Lung (tissue), 12 donors: ENCODE measurements around the gene ZFP62. TPM values are rescaled to one million over a fixed set of nuclear protein-coding genes. Genes with fewer than 3 reads are reported as not detected.

Experiments used
- ATAC-seq: fragments of 200-7000 bp; cut with Tn5 transposase; one replicate; pipeline ENCODE4 v1.9.1; 2020; ENCODE audit warnings: moderate number of reproducible peaks; ENCODE audit not compliant: insufficient read depth, low FRiP score
- DNase-seq, 3 donors: peaks; one replicate each; pipeline ENCODE4 v3.0.0-alpha.2; 2013 to 2017
- H3K27ac ChIP-seq, 2 donors: one replicate each; pipeline ENCODE4 v1.5.1; 2013; ENCODE audit warnings: mild to moderate bottlenecking in 2 of 2, moderate library complexity in 2 of 2, control low read depth in 1 of 2, inconsistent platforms in 1 of 2, low read depth in 1 of 2, low read length in 1 of 2
- H3K27me3 ChIP-seq, 3 donors: one replicate each; pipeline ENCODE4 v1.5.1; 2013; ENCODE audit warnings: low read length in 2 of 3; ENCODE audit not compliant: control insufficient read depth in 3 of 3, insufficient read depth in 3 of 3
- H3K36me3 ChIP-seq, 4 donors: one replicate each; pipeline ENCODE4 v1.5.1; 2013; ENCODE audit warnings: low read length in 4 of 4, mild to moderate bottlenecking in 1 of 4, moderate library complexity in 1 of 4; ENCODE audit not compliant: control insufficient read depth in 4 of 4, insufficient read depth in 4 of 4
- H3K4me1 ChIP-seq, 5 donors: one replicate each; pipeline ENCODE4 v1.5.1; 2013; ENCODE audit warnings: low read length in 5 of 5, mild to moderate bottlenecking in 2 of 5, moderate library complexity in 1 of 5; ENCODE audit not compliant: control insufficient read depth in 5 of 5, insufficient read depth in 5 of 5
- H3K4me3 ChIP-seq: one replicate; pipeline ENCODE4 v1.5.1; 2013; ENCODE audit warnings: mild to moderate bottlenecking, control low read depth, moderate library complexity
- H3K9ac ChIP-seq, 2 donors: one replicate each; pipeline ENCODE4 v1.5.1; 2013; ENCODE audit warnings: low read length in 2 of 2, control low read depth in 1 of 2; ENCODE audit not compliant: insufficient read depth in 1 of 2
- H3K9me3 ChIP-seq, 4 donors: one replicate each; pipeline ENCODE4 v1.5.1; 2013; ENCODE audit warnings: low read length in 3 of 4, mild to moderate bottlenecking in 1 of 4, moderate library complexity in 1 of 4; ENCODE audit not compliant: control insufficient read depth in 4 of 4, insufficient read depth in 3 of 4
- CTCF ChIP-seq: IDR thresholded peaks from 2 replicates; pipeline ENCODE4 v1.5.1; 2012; ENCODE audit warnings: mild to moderate bottlenecking; ENCODE audit errors: control extremely low read depth, extremely low read depth
- WGBS, 2 donors: extraction: QIAGEN DNeasy Blood & Tissue Kit; methylation state at CpG; one replicate each; pipeline ENCODE4 v1.1.7; 2013; 5-methylcytosine and 5-hydroxymethylcytosine counted together
- polyA plus RNA-seq, 2 donors: library from polyadenylated mRNA; stranded (reverse); fragments of 200-250 nt; gene quantifications; one replicate each; pipeline ENCODE4 v1.2.1, GENCODE V29; 2013
- total RNA-seq, 2 donors: library from RNA; depleted of rRNA in 1 of 2; stranded (reverse); fragments of >200 nt in 1 of 2; gene quantifications; one replicate each; pipeline ENCODE4 v1.2.1, GENCODE V29; 2014 to 2021
- donor health status: control.
- donor health status: control.
- donor health status: Bipolar disorder and iron deficiency.
- donor health status: healthy.
- donor health status: DM: yes; HTN: yes; CAD: no.

ZFP62 gene
- total and polyA plus RNA-seq, 4 donors, result 9.6 to 31.2 (median 20.0) TPM

- 98 to 100% methylated on average over 10 of the region's 10 CpGs for WGBS, 2 donors
- Histone ChIP-seq H3K27me3 (no peaks in the 10 kb centered on the region), H3K36me3 (peaks cover 22 to 71% (median 35%) of the 10 kb centered on the region in 4 donors), H3K4me3 (no peak overlapping the region), H3K9ac (no peak overlapping the region), H3K4me1 (peaks cover 0 to 3% (median 0%) of the 10 kb centered on the region in 5 donors), H3K9me3 (peaks cover 0 to 36% (median 15%) of the 10 kb centered on the region in 4 donors), H3K27ac (no peak overlapping the region)
- DNase-seq (no peak), ATAC-seq (no peak)
- TF ChIP-seq CTCF, result no peak
These were observed 10.5 kb downstream of the ZFP62 start for GRCh38 chr5:180850434-180851078.

- Histone ChIP-seq H3K27me3 (no peaks in the 10 kb centered on the region), H3K9ac (no peak overlapping the region), H3K4me1 (peaks cover 0 to 3% (median 0%) of the 10 kb centered on the region in 5 donors), H3K9me3 (peaks cover 0 to 36% (median 15%) of the 10 kb centered on the region in 4 donors), H3K4me3 (no peak overlapping the region), H3K27ac (no peak overlapping the region), H3K36me3 (peaks cover 19 to 66% (median 34%) of the 10 kb centered on the region in 4 donors)
- no peak for DNase-seq
- WGBS, 2 donors, result 96 to 97% methylated on average over 4 of the region's 4 CpGs
- no peak for ATAC-seq
- TF ChIP-seq CTCF, result no peak
These were observed 11.2 kb downstream of the ZFP62 start for GRCh38 chr5:180849827-180850226.

GRCh38 chr5:180848878-180849277 lies 12.2 kb downstream of the ZFP62 start:
- H3K4me3 ChIP-seq, result no peak overlapping the region
- WGBS, 2 donors, result 89 to 100% methylated on average over 1 of the region's 1 CpG
- peaks cover 19 to 64% (median 34%) of the 10 kb centered on the region in 4 donors for H3K36me3 ChIP-seq
- no peak overlapping the region for H3K27ac ChIP-seq
- DNase-seq (no peak), ATAC-seq (no peak)
- H3K9ac ChIP-seq, result no peak overlapping the region
- peaks cover 0 to 3% (median 0%) of the 10 kb centered on the region in 5 donors for H3K4me1 ChIP-seq
- H3K27me3 ChIP-seq, result no peaks in the 10 kb centered on the region
- H3K9me3 ChIP-seq, result peaks cover 0 to 36% (median 15%) of the 10 kb centered on the region in 4 donors
- no peak for TF ChIP-seq CTCF
